Measurements from ENCODE around the gene FREM1.
A peak's percentile ranks its signal among the peaks of the same experiment; 100 is the strongest.

The FREM1 gene

GRCh38 chr9:14702200-14702720 is 208.0 kb downstream of the FREM1 start:
- no peak for DNase-seq (ENCODE audit: low read depth)

- no peak for DNase-seq (ENCODE audit: low read depth)
These were observed 216.9 kb downstream of the FREM1 start, which contains the start of gene ZDHHC21 for GRCh38 chr9:14693251-14693861. ZDHHC21 (minus strand) TSS chr9:14693432; CDS start chr9:14674340, 19,092 bp downstream.

GRCh38 chr9:14692470-14693250 is 217.6 kb downstream of the FREM1 start:
- DNase-seq (ENCODE audit: low read depth): no peak

- no peak for DNase-seq (ENCODE audit: low read depth)
These were observed 219.1 kb downstream of the FREM1 start for GRCh38 chr9:14690948-14691730.

- DNase-seq (ENCODE audit: low read depth): peak; percentile 51
These were observed 223.0 kb downstream of the FREM1 start for GRCh38 chr9:14687042-14687719.

- DNase-seq (ENCODE audit: low read depth): no peak
These were observed 224.1 kb downstream of the FREM1 start for GRCh38 chr9:14686168-14686567.
